Common myeloid progenitor, CD34-positive (primary cell): ENCODE measurements around the gene CDH23.
A peak's percentile ranks its signal among the peaks of the same experiment; 100 is the strongest.

ENCODE experiments used
- CTCF ChIA-PET: fragments of 350-600 bp; sonication (Branson Sonifier 250); formaldehyde crosslinking; loops from one replicate; lab custom pipeline; 2021; ENCODE audit warnings: antibody characterized with exemption; lab: Charles Lee
- POLR2A ChIA-PET: fragments of 350-600 bp; sonication (Branson Sonifier 250); formaldehyde crosslinking; loops from one replicate; lab custom pipeline; 2021; ENCODE audit warnings: antibody characterized with exemption; lab: Charles Lee
- DNase-seq, 3 donors: peaks; one replicate each; pipeline versions ENCODE4 v3.0.0 to v3.0.0-alpha.2; 2013
- H3K27ac ChIP-seq, 2 experiments: 1 replicate in 1 of 2; 2 replicates in 1 of 2; pipeline ENCODE4 v1.7.0; 2013; ENCODE audit warnings: inconsistent platforms in 2 of 2, low read length in 2 of 2, mild to moderate bottlenecking in 2 of 2, low read depth in 1 of 2, moderate library complexity in 1 of 2; ENCODE audit not compliant: severe bottlenecking in 2 of 2, insufficient read depth in 1 of 2, poor library complexity in 1 of 2
- H3K27me3 ChIP-seq, 5 experiments: replicated peaks in 2 of 5; 1 replicate in 3 of 5; 2 replicates in 2 of 5; pipeline versions ENCODE4 v1.6.1 to v1.7.0; 2013; ENCODE audit warnings: low read length in 4 of 5, mild to moderate bottlenecking in 2 of 5, moderate library complexity in 2 of 5, inconsistent platforms in 1 of 5; ENCODE audit not compliant: insufficient read depth in 5 of 5, control insufficient read depth in 4 of 5
- H3K36me3 ChIP-seq, 4 experiments: 1 replicate in 2 of 4; 2 replicates in 2 of 4; pipeline versions ENCODE4 v1.6.1 to v1.7.0; 2013; ENCODE audit warnings: low read length in 3 of 4, control low read depth in 1 of 4, mild to moderate bottlenecking in 1 of 4; ENCODE audit not compliant: control insufficient read depth in 4 of 4, insufficient read depth in 4 of 4
- H3K4me1 ChIP-seq, 4 experiments: 1 replicate in 3 of 4; 2 replicates in 1 of 4; pipeline versions ENCODE4 v1.6.1 to v1.7.1; 2013; ENCODE audit warnings: low read length in 3 of 4, mild to moderate bottlenecking in 3 of 4, control low read depth in 1 of 4, inconsistent platforms in 1 of 4, moderate library complexity in 1 of 4; ENCODE audit not compliant: control insufficient read depth in 4 of 4, insufficient read depth in 4 of 4; ENCODE audit errors: control extremely low read depth in 1 of 4
- H3K4me3 ChIP-seq, 7 experiments: 1 replicate in 4 of 7; 2 replicates in 3 of 7; pipeline versions ENCODE4 v1.5.1 to v1.7.0; 2013; ENCODE audit warnings: mild to moderate bottlenecking in 7 of 7, low read length in 6 of 7, moderate library complexity in 6 of 7, inconsistent platforms in 2 of 7, low read depth in 2 of 7, control low read depth in 1 of 7; ENCODE audit not compliant: insufficient read depth in 4 of 7, control insufficient read depth in 1 of 7; ENCODE audit errors: extremely low read depth in 1 of 7
- H3K9me3 ChIP-seq, 5 experiments: 1 replicate in 4 of 5; 2 replicates in 1 of 5; pipeline versions ENCODE4 v1.6.1 to v1.7.1; 2013; ENCODE audit warnings: low read length in 4 of 5, mild to moderate bottlenecking in 2 of 5, inconsistent platforms in 1 of 5, low read depth in 1 of 5, moderate library complexity in 1 of 5; ENCODE audit not compliant: control insufficient read depth in 4 of 5, insufficient read depth in 2 of 5; ENCODE audit errors: control extremely low read depth in 1 of 5
- WGBS: methylation state at CpG from one replicate; pipeline ENCODE4 v1.1.5; 2013; ENCODE audit not compliant: insufficient coverage; 5-methylcytosine and 5-hydroxymethylcytosine counted together

The CDH23 gene

DNA sequence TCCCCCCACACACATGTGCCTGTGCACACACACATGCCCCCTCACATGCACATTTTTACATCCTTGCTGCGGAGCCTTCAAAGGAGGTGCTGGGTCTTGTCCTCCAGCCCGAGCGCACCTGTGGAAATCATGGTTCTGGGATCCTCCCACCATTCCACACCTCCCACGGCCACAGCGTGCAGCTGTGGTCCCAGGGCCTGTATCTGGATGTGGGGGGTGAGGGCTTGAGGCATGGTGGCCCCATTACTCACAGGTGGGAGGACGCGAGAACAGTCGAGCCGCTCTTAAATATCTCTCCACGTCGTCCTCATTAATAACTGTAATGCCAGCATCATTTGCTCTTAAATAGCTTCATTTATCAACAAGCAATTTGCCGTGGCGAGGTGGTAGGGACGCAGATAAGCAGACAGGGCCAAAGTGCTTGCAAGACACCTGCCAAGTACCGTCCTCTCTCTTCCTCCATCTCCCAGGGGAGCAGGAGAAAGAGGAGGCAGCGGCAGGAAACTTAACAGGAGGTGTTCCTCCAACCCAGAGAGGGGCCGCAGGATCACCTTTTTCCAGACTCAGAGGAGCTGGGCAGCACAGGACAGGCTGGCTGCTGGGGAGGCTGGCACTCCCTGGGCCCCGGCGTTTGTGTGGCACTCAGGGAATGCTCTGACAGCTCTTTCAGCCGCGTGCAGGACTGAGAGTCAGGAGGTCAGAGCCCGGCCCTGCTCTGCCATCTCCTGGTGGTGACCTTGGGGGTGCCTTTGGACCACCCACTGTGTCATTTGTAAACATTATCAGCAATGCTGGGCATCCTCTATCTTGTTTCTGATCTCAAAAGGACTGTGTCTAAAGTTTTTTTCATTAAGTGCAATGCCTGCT is 87.4 kb downstream of the CDH23 start:
- no peaks in the 10 kb centered on the region for H3K36me3 ChIP-seq
- no peaks in the 10 kb centered on the region for H3K4me1 ChIP-seq
- H3K9me3 ChIP-seq: peaks cover 0 to 10% (median 4%) of the 10 kb centered on the region in 5 experiments
- no peak for DNase-seq
- H3K27me3 ChIP-seq: no peaks in the 10 kb centered on the region
- ChIA-PET POLR2A (no interaction called here), CTCF (interaction anchor here (0.9 kb wide), 1 partner anchor 26 kb away, joined by 3 read pairs; no protein-coding TSS in a partner anchor)
- no peak overlapping the region for H3K4me3 ChIP-seq
- no peak overlapping the region for H3K27ac ChIP-seq
- 89% methylated on average over 15 of the region's 22 CpGs for WGBS

DNA sequence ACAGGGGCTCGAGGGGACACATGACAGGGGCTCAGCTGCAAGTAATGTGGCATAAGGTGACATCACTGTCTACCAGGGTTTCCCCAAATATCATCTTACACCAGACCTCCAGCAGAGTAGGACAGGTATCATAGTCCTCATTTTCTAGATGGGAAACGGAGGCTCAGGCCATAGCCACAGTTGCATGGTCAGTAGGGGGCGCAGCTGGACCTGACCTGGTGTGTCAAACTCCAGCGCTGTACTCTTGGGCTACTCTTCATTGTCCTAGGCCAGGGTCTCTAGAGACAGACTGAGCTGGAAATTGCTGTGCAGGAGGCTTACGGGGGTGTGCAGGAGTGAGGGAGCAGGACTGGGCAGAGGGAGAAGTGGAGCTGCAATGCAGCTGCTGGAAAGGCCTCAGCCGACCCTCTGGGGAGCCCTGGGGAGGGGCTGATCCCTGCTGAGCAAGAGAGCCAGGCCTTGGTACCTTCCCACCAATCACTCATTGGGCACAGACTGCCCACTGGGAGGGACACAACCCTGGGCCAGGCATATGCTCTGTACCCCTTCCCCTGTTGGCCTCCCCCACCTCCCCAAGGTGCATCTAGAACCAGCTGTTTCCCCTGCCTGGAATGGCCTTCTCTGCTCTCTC is 89.9 kb downstream of the CDH23 start:
- H3K4me3 ChIP-seq: no peak overlapping the region
- H3K36me3 ChIP-seq: no peaks in the 10 kb centered on the region
- peaks cover 1 to 18% (median 5%) of the 10 kb centered on the region in 5 experiments for H3K9me3 ChIP-seq
- ChIA-PET CTCF (interaction anchor here (0.8 to 2.3 kb wide), 5 partner anchors 13 to 209 kb away, joined by 3 to 7 read pairs (median 4); no protein-coding TSS in a partner anchor), POLR2A (no interaction called here)
- peak; percentile 6 to 27 (median 19) for DNase-seq
- no peaks in the 10 kb centered on the region for H3K27me3 ChIP-seq
- 81% methylated on average over 3 of the region's 6 CpGs for WGBS
- H3K27ac ChIP-seq: no peak overlapping the region
- no peaks in the 10 kb centered on the region for H3K4me1 ChIP-seq

- Histone ChIP-seq H3K36me3 (no peaks in the 10 kb centered on the region), H3K4me1 (no peaks in the 10 kb centered on the region), H3K4me3 (no peak overlapping the region), H3K9me3 (peaks cover 1 to 18% (median 5%) of the 10 kb centered on the region in 5 experiments), H3K27ac (no peak overlapping the region), H3K27me3 (no peaks in the 10 kb centered on the region)
- ChIA-PET CTCF (interaction anchor here (1.3 to 1.4 kb wide), 2 partner anchors 19 to 81 kb away, joined by 4 read pairs; no protein-coding TSS in a partner anchor), POLR2A (no interaction called here)
- WGBS: 100% methylated on average over 1 of the region's 1 CpG
- no peak for DNase-seq
Measured at GRCh38 chr10:71487726-71488125, 91.0 kb downstream of the CDH23 start.

DNA sequence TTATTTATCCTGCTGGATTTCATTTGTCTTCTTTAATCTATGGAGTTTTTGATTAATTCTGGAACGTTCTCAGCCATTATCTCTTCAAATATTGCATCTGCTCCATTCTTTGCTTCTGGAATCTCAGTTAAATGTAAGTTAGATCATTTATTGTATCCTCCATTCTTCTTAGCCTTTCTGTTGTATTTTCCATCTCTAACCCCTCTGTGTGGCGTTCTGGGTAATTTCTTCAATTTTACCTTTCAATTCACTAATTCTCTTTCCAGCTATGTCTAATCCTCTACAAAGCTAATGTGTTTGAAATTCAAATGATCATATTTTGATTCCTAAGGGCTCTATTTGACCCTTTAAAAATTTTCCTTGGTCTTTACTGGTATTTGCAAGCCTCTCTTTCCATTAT is 92.4 kb downstream of the CDH23 start:
- CTCF ChIA-PET: interaction anchor here (1.1 kb wide), 1 partner anchor 13 kb away, joined by 4 read pairs; no protein-coding TSS in a partner anchor
- 100% methylated on average over 1 of the region's 2 CpGs for whole genome bisulfite sequencing
- no peaks in the 10 kb centered on the region for H3K27me3 ChIP-seq
- no peak overlapping the region for H3K4me3 ChIP-seq
- H3K27ac ChIP-seq: no peak overlapping the region
- H3K4me1 ChIP-seq: no peaks in the 10 kb centered on the region
- no peaks in the 10 kb centered on the region for H3K36me3 ChIP-seq
- peaks cover 1 to 18% (median 5%) of the 10 kb centered on the region in 5 experiments for H3K9me3 ChIP-seq
- POLR2A ChIA-PET: no interaction called here
- DNase-seq: no peak

- 98% methylated on average over 6 of the region's 6 CpGs for WGBS
- H3K36me3 ChIP-seq: no peaks in the 10 kb centered on the region
- POLR2A ChIA-PET: no interaction called here
- peaks cover 1 to 18% (median 5%) of the 10 kb centered on the region in 5 experiments for H3K9me3 ChIP-seq
- H3K27ac ChIP-seq: no peak overlapping the region
- CTCF ChIA-PET: no interaction called here
- no peaks in the 10 kb centered on the region for H3K27me3 ChIP-seq
- no peak for DNase-seq
- peaks cover 0 to 7% (median 0%) of the 10 kb centered on the region in 4 experiments for H3K4me1 ChIP-seq
- H3K4me3 ChIP-seq: no peak overlapping the region
Measured at GRCh38 chr10:71492872-71493271, 96.2 kb downstream of the CDH23 start.

DNA sequence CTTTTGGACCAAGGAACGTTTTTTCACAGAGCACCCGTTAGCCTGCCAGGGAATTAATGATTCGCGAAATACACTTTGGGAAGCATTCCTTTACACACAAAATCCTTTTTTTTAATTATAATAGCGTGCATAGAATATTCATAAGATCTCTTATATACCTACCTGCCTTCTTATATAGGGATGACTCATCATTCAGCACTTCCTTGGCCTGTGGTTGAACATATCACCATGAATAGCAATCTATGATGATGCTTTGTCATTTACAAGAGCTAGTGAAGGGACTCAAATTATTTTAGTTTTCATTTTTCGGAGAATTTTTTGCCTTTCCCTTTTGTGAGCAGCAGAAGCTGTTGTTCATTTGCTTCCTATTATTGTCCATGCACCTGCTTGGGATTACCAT is 97.0 kb downstream of the CDH23 start:
- H3K27me3 ChIP-seq: no peaks in the 10 kb centered on the region
- H3K9me3 ChIP-seq: peaks cover 0 to 12% (median 3%) of the 10 kb centered on the region in 5 experiments
- peaks cover 0 to 7% (median 0%) of the 10 kb centered on the region in 4 experiments for H3K4me1 ChIP-seq
- H3K4me3 ChIP-seq: no peak overlapping the region
- WGBS: 100% methylated on average over 1 of the region's 6 CpGs
- no peaks in the 10 kb centered on the region for H3K36me3 ChIP-seq
- ChIA-PET CTCF (interaction anchor here (0.7 to 0.9 kb wide), 3 partner anchors 75 to 159 kb away, joined by 3 read pairs; no protein-coding TSS in a partner anchor), POLR2A (no interaction called here)
- no peak overlapping the region for H3K27ac ChIP-seq
- peak in 2 of 3 donors; percentile 26 to 28 for DNase-seq
